HG02840 (cell line): ENCODE data around the gene TEX36.
"Not testable (repeated sequence)": the region's sequence is repeated elsewhere in the genome, so short reads cannot be mapped to it uniquely, and the experiment has no call there.

Experiments used
- ATAC-seq: cut with Tn5 transposase; IDR thresholded peaks from one replicate; pipeline ENCODE4 v1.9.1; 2021; ENCODE audit warnings: mild to moderate bottlenecking, moderate library complexity, moderate number of reproducible peaks; ENCODE audit not compliant: unreplicated experiment, low FRiP score

The TEX36 gene

GRCh38 chr10:125637496-125637895 is 45.5 kb downstream of the TEX36 start:
- no peak for ATAC-seq

- ATAC-seq: no peak
These were observed 48.4 kb downstream of the TEX36 start for GRCh38 chr10:125634606-125635005.

GRCh38 chr10:125633517-125633999 is 49.4 kb downstream of the TEX36 start:
- no peak for ATAC-seq

GRCh38 chr10:125631806-125632205 is 51.2 kb downstream of the TEX36 start:
- ATAC-seq: no peak

GRCh38 chr10:125629758-125630376 is 53.1 kb downstream of the TEX36 start:
- no peak for ATAC-seq

- ATAC-seq: no peak
These were observed 54.6 kb downstream of the TEX36 start for GRCh38 chr10:125628104-125629049.

- ATAC-seq: no peak
These were observed 55.3 kb downstream of the TEX36 start for GRCh38 chr10:125627646-125628045.

GRCh38 chr10:125626671-125627070 is 56.3 kb downstream of the TEX36 start:
- ATAC-seq: no peak

- ATAC-seq: no peak
These were observed 57.4 kb downstream of the TEX36 start for GRCh38 chr10:125625586-125625985.

GRCh38 chr10:125624800-125625199 is 58.2 kb downstream of the TEX36 start:
- ATAC-seq: no peak

GRCh38 chr10:125621052-125621451 is 61.9 kb downstream of the TEX36 start:
- ATAC-seq: no peak

- ATAC-seq: no peak
These were observed 62.6 kb downstream of the TEX36 start for GRCh38 chr10:125620401-125620800.

GRCh38 chr10:125613062-125613461 is 69.9 kb downstream of the TEX36 start:
- not testable (repeated sequence) for ATAC-seq

- ATAC-seq: no peak
These were observed 71.2 kb downstream of the TEX36 start for GRCh38 chr10:125611756-125612155.

- no peak for ATAC-seq
These were observed 71.7 kb downstream of the TEX36 start for GRCh38 chr10:125611216-125611615.

- no peak for ATAC-seq
These were observed 73.1 kb downstream of the TEX36 start for GRCh38 chr10:125609859-125610258.

- no peak for ATAC-seq
These were observed 74.5 kb downstream of the TEX36 start for GRCh38 chr10:125608474-125608873.

- ATAC-seq: no peak
These were observed 75.2 kb downstream of the TEX36 start for GRCh38 chr10:125607689-125608290.

GRCh38 chr10:125606414-125607010 is 76.5 kb downstream of the TEX36 start:
- no peak for ATAC-seq
